CD14-positive monocyte (primary cell): Measurements from ENCODE around the gene TSSK6. TPM values are rescaled to one million over a fixed set of nuclear protein-coding genes. Genes with fewer than 3 reads are reported as not detected.

Source experiments
- DNase-seq, 3 donors: peaks; one replicate each; pipeline ENCODE4 v3.0.0-alpha.2; 2011 to 2022
- H2AFZ ChIP-seq: 2 replicates; pipeline ENCODE4 v1.6.0; 2012; ENCODE audit warnings: mild to moderate bottlenecking, low read depth, low read length, inconsistent platforms; ENCODE audit not compliant: insufficient read depth, poor library complexity, severe bottlenecking
- H3K27ac ChIP-seq, 2 donors: 1 replicate in 1 of 2; 2 replicates in 1 of 2; pipeline ENCODE4 v1.5.1; 2012 to 2013; ENCODE audit warnings: low read length in 2 of 2, control low read depth in 1 of 2, inconsistent platforms in 1 of 2, low read depth in 1 of 2, mild to moderate bottlenecking in 1 of 2
- H3K27me3 ChIP-seq, 2 donors: one replicate each; pipeline versions ENCODE4 v1.6.0 to v1.6.1; 2011 to 2013; ENCODE audit warnings: low read length in 2 of 2; ENCODE audit not compliant: control insufficient read depth in 2 of 2, insufficient read depth in 2 of 2
- H3K36me3 ChIP-seq, 2 donors: replicated peaks in 1 of 2; 1 replicate in 1 of 2; 2 replicates in 1 of 2; pipeline versions ENCODE4 v1.5.1 to v1.6.1; 2012 to 2013; ENCODE audit warnings: low read length in 2 of 2, control low read depth in 1 of 2, inconsistent platforms in 1 of 2, mild to moderate bottlenecking in 1 of 2; ENCODE audit not compliant: insufficient read depth in 2 of 2, control insufficient read depth in 1 of 2
- H3K4me1 ChIP-seq, 2 donors: 1 replicate in 1 of 2; 2 replicates in 1 of 2; pipeline versions ENCODE4 v1.5.1 to v1.6.1; 2012 to 2013; ENCODE audit warnings: low read length in 2 of 2, control low read depth in 1 of 2, inconsistent platforms in 1 of 2, mild to moderate bottlenecking in 1 of 2, moderate library complexity in 1 of 2; ENCODE audit not compliant: insufficient read depth in 2 of 2, control insufficient read depth in 1 of 2
- H3K4me2 ChIP-seq: replicated peaks from 2 replicates; pipeline ENCODE3; 2012; ENCODE audit warnings: low read length, moderate library complexity, mild to moderate bottlenecking; ENCODE audit not compliant: poor library complexity, severe bottlenecking; ENCODE audit errors: extremely low read depth
- H3K4me3 ChIP-seq, 3 experiments: fragments of 200-600 bp in 1 of 3; sonication (generic) in 1 of 3; replicated peaks in 1 of 3; 1 replicate in 2 of 3; 2 replicates in 1 of 3; pipeline ENCODE4 v1.5.1; 2011 to 2013; ENCODE audit warnings: low read length in 3 of 3, mild to moderate bottlenecking in 3 of 3, control low read depth in 2 of 3, low read depth in 2 of 3, inconsistent platforms in 1 of 3, moderate library complexity in 1 of 3
- H3K79me2 ChIP-seq: 2 replicates; pipeline ENCODE4 v1.6.0; 2012; ENCODE audit warnings: mild to moderate bottlenecking, control low read depth, inconsistent platforms, low read length, moderate library complexity; ENCODE audit not compliant: insufficient read depth
- H3K9ac ChIP-seq: 2 replicates; pipeline ENCODE4 v1.6.0; 2017; ENCODE audit warnings: low read length, mild to moderate bottlenecking; ENCODE audit not compliant: insufficient read depth, poor library complexity, severe bottlenecking
- H3K9me3 ChIP-seq, 2 donors: replicated peaks in 1 of 2; 1 replicate in 1 of 2; 2 replicates in 1 of 2; pipeline versions ENCODE4 v1.5.1 to v1.6.1; 2012 to 2013; ENCODE audit warnings: low read length in 2 of 2, control low read depth in 1 of 2; ENCODE audit not compliant: control insufficient read depth in 1 of 2, insufficient read depth in 1 of 2
- H4K20me1 ChIP-seq: 2 replicates; pipeline ENCODE4 v1.6.0; 2012; ENCODE audit warnings: mild to moderate bottlenecking, low read length, control low read depth, moderate library complexity; ENCODE audit not compliant: insufficient read depth
- H3K27ac Mint-ChIP-seq, 7 donors: one replicate each; pipeline ENCODE4 v1.8.0; 2020; ENCODE audit warnings: mild to moderate bottlenecking in 7 of 7, mixed read lengths in 7 of 7, moderate library complexity in 6 of 7, inconsistent platforms in 2 of 7
- H3K27me3 Mint-ChIP-seq, 3 donors: one replicate each; pipeline ENCODE4 v1.8.0; 2021 to 2022; ENCODE audit warnings: low read depth in 3 of 3, mild to moderate bottlenecking in 3 of 3, mixed read lengths in 3 of 3, moderate library complexity in 3 of 3, inconsistent platforms in 1 of 3
- H3K36me3 Mint-ChIP-seq, 2 donors: one replicate each; pipeline ENCODE4 v1.8.0; 2020; ENCODE audit warnings: mixed read lengths in 2 of 2, inconsistent platforms in 1 of 2, mild to moderate bottlenecking in 1 of 2
- H3K4me1 Mint-ChIP-seq: one replicate; pipeline ENCODE4 v1.8.0; 2020; ENCODE audit warnings: mild to moderate bottlenecking, mixed read lengths
- H3K4me3 Mint-ChIP-seq, 2 donors: one replicate each; pipeline ENCODE4 v1.8.0; 2020; ENCODE audit warnings: mild to moderate bottlenecking in 2 of 2, mixed read lengths in 2 of 2, moderate library complexity in 1 of 2
- H3K9me3 Mint-ChIP-seq, 7 donors: one replicate each; pipeline ENCODE4 v1.8.0; 2020 to 2022; ENCODE audit warnings: mixed read lengths in 7 of 7, mild to moderate bottlenecking in 6 of 7, moderate library complexity in 6 of 7, inconsistent platforms in 2 of 7
- CTCF ChIP-seq: fragments of 200-600 bp; IDR thresholded peaks from one replicate; pipeline ENCODE4 v1.8.0; 2022; ENCODE audit warnings: antibody characterized with exemption, mild to moderate bottlenecking
- WGBS: methylation state at CpG from one replicate; pipeline ENCODE4 v1.1.5; 2013; ENCODE audit warnings: missing lambda C conversion rate; ENCODE audit not compliant: insufficient coverage; 5-methylcytosine and 5-hydroxymethylcytosine counted together
- intact Hi-C, 2 donors: fragments of 100-400 bp; cut with micrococcal nuclease; formaldehyde crosslinking; loops; one replicate each; pipeline versions ENCODE4 v1.15.0 to v1.15.1; 2023
- polyA plus RNA-seq, 3 donors: library from polyadenylated mRNA; depleted of rRNA in 1 of 3; unstranded in 2 of 3; stranded (reverse) in 1 of 3; fragments of 300-500 nt in 2 of 3; fragments of >200 nt in 1 of 3; fragmentation: Illumina TruSeq in 2 of 3; gene quantifications; 1 replicate in 2 of 3; 2 replicates in 1 of 3; pipeline ENCODE4 v1.2.3, GENCODE V29; 2012 to 2021

TSSK6 gene
- polyA plus RNA-seq, 3 donors: 0.27 to 0.80 TPM; not detected in 1

DNA sequence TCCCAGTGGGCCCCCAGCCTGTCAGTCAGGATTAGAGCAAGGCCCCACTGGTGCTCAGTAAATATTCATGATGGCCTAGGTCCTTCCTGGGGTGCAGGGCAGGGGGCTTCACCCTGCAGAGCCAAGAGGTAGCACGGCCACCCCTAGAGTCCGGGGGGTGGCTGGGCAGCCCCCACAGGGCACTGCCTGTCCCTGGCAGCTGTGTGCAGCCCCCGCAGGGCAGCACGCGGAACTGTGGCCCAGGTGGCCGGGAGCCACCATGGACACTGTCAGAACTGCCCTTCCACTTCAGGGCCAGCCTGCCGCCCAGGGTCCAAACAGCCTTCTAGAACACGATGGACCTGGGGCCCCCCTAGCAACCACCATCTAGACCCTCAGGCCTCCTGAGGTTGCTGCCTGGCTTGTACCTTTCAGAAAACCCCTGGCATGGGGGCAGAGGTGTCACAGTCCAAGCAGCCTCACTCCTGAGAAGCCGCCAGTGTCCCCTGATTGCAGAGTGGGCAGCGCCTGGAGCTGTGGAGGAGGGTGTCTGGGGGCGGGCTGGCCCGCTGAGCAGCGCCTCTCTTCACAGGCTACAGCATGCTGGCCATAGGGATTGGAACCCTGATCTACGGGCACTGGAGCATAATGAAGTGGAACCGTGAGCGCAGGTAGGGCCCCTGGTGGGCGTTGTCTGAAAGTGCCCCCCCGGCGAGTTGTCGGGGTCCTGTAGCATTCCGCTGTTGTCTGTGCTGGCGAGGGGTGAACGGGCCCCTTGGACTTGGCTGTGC lies 10.4 kb upstream of the TSSK6 start:
- H3K27ac Mint-ChIP-seq: peak overlapping the region in 1 of 7 donors; percentile 35
- peaks cover 44 to 79% of the 10 kb centered on the region in 2 donors for H3K36me3 Mint-ChIP-seq
- no peaks in the 10 kb centered on the region for H3K9me3 Mint-ChIP-seq
- Histone ChIP-seq H3K4me1 (no peaks in the 10 kb centered on the region), H4K20me1 (peaks cover 51% of the 10 kb centered on the region), H2AFZ (no peak overlapping the region), H3K27me3 (no peaks in the 10 kb centered on the region), H3K9me3 (no peaks in the 10 kb centered on the region), H3K36me3 (peaks cover 54 to 69% of the 10 kb centered on the region in 2 donors), H3K9ac (no peak overlapping the region), H3K27ac (no peak overlapping the region), H3K4me2 (no peak overlapping the region), H3K79me2 (peaks cover 38% of the 10 kb centered on the region), H3K4me3 (no peak overlapping the region)
- intact Hi-C loops: no loop called here
- no peak for DNase-seq
- H3K4me1 Mint-ChIP-seq: peaks cover 3% of the 10 kb centered on the region
- 95% methylated on average over 17 of the region's 23 CpGs for WGBS
- H3K27me3 Mint-ChIP-seq: peaks cover 0 to 2% (median 0%) of the 10 kb centered on the region in 3 donors
- TF ChIP-seq CTCF: no peak
- no peak overlapping the region for H3K4me3 Mint-ChIP-seq

- no peak for DNase-seq
- no peaks in the 10 kb centered on the region for H3K9me3 ChIP-seq
- H3K4me3 Mint-ChIP-seq: no peak overlapping the region
- H3K4me2 ChIP-seq: no peak overlapping the region
- H3K36me3 Mint-ChIP-seq: peaks cover 50 to 79% of the 10 kb centered on the region in 2 donors
- peaks cover 0 to 2% (median 0%) of the 10 kb centered on the region in 3 donors for H3K27me3 Mint-ChIP-seq
- H3K27ac Mint-ChIP-seq: no peak overlapping the region
- WGBS: 89% methylated on average over 5 of the region's 7 CpGs
- no peaks in the 10 kb centered on the region for H3K4me1 ChIP-seq
- no peak for TF ChIP-seq CTCF
- peaks cover 11% of the 10 kb centered on the region for H3K4me1 Mint-ChIP-seq
- H3K4me3 ChIP-seq: no peak overlapping the region
- intact Hi-C loops: no loop called here
- H3K36me3 ChIP-seq: peaks cover 60 to 78% of the 10 kb centered on the region in 2 donors
- no peaks in the 10 kb centered on the region for H3K27me3 ChIP-seq
- no peak overlapping the region for H3K27ac ChIP-seq
- no peak overlapping the region for H2AFZ ChIP-seq
- peaks cover 56% of the 10 kb centered on the region for H3K79me2 ChIP-seq
- H4K20me1 ChIP-seq: peaks cover 61% of the 10 kb centered on the region
- no peak overlapping the region for H3K9ac ChIP-seq
- no peaks in the 10 kb centered on the region for H3K9me3 Mint-ChIP-seq
These were observed 8.7 kb upstream of the TSSK6 start for GRCh38 chr19:19524053-19524452.
